ENCODE measurements around the gene VCAM1.
"Not testable (repeated sequence)": the region's sequence is repeated elsewhere in the genome, so short reads cannot be mapped to it uniquely, and the experiment has no call there.

VCAM1 gene

DNA sequence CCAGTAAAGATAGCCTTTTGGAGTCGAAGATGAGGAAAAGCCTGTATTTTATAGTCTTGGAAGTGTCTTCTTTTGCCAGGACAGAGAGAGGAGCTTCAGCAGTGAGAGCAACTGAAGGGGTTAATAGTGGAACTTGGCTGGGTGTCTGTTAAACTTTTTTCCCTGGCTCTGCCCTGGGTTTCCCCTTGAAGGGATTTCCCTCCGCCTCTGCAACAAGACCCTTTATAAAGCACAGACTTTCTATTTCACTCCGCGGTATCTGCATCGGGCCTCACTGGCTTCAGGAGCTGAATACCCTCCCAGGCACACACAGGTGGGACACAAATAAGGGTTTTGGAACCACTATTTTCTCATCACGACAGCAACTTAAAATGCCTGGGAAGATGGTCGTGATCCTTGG is at the start of gene VCAM1:
Gene VCAM1 (plus strand): TSS at position 253 of the 400 bp plus-strand sequence. CDS start 119 bp downstream, at position 372.
- no peak for DNase-seq

GRCh38 chr1:100670083-100670482 is 49.5 kb upstream of the VCAM1 start:
- no peak for DNase-seq

DNA sequence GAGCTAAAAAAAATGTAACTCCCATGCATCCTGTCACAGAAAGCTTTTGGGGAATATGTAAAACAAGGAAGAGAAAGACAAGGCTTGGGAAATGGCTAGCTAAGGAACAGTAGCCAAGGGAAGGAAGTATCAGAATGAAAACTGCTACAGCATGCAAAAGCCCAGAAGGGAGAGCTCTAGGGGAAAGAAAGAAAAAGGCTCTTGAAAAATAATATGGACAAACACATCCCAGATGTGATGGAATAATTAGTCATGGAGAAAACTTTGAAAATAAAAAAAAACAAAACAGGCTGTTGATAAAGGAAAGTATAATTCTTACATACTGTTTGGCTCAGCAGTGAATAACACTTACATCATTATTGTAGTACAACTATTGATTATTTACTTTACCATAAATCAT is 47.9 kb upstream of the VCAM1 start:
- DNase-seq, result no peak

DNA sequence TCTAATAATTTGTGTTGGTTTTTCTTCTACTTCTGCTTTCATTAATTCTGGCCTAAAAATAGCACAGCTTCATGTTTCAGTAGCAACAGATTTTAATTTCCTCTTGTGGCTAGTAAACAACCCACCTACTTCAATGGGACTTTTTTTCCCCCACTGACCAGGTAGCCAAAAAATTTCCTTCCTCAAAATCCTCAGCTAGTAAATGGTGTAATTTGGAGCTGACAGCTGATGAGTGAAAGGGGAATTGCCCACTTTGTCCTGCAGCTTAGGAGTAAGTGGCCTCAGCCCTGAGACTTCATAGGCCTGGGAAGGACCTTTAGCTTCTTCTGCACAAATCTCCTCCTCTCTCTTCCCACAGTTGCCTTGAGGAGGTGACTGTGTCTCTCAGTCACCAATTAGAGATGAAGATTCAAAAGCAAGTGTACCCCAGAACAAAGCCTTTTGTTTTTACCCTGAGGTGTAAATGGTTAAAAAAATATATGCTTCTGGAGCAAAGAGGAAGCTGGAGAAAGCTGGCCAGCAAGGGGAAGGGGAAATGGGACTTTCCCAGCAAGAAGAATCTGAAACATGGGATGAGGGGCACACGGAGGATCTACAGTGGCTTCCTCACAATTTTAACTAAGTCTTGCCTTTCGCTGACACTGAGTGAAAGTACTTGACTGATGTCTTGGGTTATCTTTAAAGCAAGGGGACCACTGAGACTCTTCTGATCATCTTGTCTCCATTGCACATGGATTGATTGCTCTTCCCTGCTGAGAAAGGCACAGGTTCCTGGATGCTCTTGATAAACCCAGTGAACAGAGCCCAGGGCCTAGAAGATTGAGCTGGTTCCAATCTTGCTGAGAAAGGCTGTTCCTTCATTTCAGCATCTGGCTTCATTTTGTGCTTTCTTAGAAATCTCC is 35.8 kb upstream of the VCAM1 start:
- DNase-seq, result no peak

DNA sequence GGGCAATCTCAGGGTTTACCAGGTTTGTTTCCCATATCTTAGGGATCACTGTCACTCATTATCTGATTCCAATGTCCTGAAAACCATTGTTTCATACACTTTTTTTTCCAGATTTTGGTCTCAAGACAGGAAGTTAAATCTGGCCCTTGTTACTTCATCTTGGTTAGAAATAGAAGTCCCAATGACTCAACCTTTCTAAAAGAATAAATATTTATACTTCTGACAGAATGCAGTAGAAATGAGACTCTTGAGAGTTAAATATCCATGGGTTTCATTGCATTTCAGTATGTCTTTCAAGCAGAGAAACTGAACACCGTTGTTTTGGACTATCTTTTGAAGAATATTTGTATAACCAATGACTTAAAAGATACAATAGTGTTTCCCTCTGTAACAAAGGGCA is 19.8 kb upstream of the VCAM1 start:
- no peak for DNase-seq

DNA sequence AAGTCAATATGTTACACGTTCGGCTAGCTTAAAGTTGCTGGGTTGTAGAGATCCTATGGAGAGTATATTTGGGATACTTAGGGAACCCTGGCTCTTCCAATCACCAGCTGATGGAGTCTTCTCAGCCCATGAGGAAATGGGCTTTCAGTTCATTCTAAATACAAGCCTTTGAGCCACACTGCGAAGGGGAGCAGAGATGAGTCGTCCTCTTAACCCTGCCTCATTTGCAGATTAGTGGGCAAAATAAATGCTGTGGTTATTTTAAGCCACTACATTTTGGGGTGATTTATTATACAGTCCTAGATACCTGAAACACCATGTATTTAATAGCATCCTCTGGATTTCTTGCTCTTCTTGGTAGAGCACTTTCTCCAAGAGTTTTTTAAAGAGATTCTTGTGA is 19.0 kb upstream of the VCAM1 start:
- no peak for DNase-seq

DNA sequence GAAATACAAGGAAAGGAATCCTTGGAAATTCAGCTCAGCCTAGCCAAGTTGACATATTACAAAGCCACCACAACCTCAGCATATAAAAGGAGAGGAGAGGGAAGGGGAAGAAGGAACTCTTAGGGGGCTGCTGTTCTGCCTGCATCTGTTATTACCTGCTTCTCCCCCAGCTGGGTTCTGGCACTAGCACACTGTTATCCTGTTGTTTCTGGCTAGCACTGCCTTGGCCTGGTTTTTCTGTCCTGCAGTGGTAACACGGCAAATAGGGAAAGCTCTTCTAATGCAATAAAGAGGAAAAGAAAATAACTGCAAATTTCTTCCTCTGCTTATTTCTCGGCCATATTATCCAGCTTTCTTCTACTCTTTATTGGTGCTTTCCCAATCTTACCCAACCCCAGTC is 16.5 kb upstream of the VCAM1 start:
- DNase-seq, result no peak

DNA sequence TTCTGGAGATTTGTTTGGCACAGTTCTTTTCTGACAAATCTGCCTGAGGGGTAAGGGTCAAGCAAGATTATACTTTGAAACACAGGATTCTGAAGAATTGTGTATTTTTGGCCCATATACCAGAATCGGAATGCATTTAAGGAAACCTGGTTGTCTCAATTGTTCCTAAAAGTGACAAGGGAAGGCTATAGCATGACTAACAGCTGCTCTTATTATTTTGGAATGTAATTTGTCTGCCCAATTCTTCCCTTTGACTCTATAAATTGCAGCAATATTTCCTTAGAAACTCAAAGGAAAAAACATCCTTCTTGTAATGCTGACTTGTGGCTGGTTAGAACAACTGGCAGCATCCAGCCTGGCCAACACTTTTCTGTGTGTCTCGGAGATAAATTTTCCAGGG is 15.8 kb upstream of the VCAM1 start:
- no peak for DNase-seq

DNA sequence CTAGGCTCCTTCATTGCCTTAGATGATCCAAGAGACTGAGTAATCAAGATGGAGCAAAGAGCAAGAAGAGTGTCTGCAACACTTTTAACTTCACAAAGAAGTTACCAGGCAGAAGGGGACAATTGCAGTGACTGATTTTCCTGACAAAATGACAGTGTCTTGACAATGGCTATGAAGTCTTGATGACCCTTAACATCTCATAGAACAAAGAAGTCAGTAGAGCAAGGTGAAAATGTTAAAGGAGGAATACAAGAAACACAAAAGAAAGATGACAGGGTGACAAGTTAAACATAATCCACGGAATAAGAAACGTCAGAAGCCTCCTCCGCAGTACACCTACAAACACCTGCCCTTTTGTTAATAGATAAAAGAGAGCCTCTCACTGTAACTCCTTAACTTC is 15.1 kb upstream of the VCAM1 start:
- DNase-seq, result no peak

- no peak for DNase-seq
Observed at GRCh38 chr1:100706296-100706695, 13.2 kb upstream of the VCAM1 start.

- no peak for DNase-seq
Observed at GRCh38 chr1:100706856-100707255, 12.7 kb upstream of the VCAM1 start.

GRCh38 chr1:100708476-100709062 is 11.0 kb upstream of the VCAM1 start:
- DNase-seq, result no peak

GRCh38 chr1:100710906-100711682 is 8.4 kb upstream of the VCAM1 start:
- no peak for DNase-seq

DNA sequence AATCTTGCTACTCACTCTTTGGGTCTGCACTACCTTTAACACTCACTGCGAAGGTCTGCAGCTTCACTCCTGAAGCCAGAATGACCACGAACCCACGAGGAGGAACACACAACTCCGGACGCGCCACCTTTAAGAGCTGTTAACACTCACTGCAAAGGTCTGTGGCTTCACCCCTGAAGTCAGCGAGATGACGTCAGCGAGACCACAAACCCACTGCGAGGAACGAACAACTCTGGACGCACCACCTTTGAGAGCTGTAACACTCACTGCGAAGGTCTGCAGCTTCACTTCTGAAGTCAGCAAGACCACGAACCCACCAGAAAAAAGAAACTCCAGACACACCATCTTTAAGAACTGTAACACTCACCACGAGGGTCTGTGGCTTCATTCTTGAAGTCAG is 6.5 kb upstream of the VCAM1 start:
- not testable (repeated sequence) for DNase-seq

DNA sequence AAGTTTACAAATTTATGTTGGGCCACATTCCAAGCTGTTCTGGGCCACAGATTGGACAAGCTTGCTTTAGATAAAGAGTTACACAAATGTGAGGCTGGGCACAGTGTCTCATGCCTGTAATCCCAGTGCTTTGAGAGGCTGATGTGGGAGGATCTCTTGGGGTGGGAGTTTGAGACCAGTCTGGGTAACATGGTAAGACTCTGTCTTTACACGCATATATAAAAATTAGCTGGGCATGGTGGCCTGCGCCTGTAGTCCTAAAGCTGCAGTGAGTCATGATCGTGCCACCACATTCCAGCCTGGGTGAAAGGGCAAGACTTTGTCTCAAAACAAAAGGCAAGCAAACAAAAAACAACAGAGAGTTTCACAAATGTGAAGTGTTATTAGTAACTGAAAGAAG is 5.9 kb upstream of the VCAM1 start:
- DNase-seq, result no peak

- DNase-seq, result no peak
Observed at GRCh38 chr1:100714599-100714998, 4.9 kb upstream of the VCAM1 start.

- DNase-seq, result no peak
Observed at GRCh38 chr1:100717218-100717617, 2.3 kb upstream of the VCAM1 start.

DNA sequence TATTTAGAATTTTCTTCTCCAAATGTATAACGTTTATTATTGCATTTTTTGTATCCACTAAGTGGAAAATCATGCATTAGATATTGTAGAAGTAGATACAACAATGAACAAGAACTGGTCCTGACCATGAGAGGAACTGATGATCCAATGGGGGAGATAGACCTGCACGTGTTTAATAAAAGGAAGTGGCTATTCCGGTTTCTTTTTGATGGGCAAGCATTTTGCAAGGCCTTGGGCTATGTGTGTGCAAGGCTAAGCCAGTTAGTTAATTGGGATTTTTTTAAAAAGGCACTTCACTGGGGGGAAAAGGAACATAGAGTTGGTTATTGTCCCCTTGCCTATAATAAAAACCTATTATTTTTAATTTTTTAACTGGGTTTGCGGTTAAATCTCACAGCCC is 961 bp upstream of the VCAM1 start:
- DNase-seq, result no peak

DNA sequence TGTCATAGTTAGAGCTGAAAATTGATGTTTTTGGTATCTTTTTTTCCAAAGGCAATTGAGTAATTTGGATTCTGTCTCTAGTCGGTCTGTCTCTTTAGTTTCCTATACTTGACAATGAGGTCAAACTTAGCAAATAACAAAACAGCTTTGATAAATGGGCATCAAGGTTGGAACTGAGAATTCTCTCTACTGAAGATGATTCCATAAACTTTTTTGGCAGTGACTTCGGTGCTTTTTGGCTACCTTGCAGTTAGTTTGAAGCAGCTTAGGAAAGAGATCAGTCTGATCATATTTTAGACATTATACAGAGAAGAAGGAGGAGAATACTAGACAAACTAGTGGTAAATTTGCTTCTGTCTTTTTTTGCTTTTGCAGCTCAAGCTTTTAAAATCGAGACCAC is 559 bp downstream of the VCAM1 start:
- no peak for DNase-seq

DNA sequence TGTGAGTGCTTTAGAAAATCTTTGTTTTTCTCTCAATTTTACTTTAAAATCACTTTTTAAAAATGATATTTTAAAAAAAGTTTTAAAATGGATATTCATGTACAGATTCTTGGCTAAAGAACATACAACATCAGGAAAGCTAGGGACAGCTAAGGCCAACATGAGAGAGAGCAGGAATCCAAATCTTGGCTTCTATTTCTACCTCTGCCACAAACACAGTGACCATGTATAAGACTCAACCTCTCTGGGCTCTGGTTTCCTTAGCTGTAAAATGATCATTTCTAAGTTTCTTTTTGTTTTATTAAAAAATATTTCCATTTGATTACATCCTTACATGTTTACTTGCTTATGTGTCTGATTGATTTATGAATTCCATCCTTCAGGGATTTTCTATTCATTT is 1.2 kb downstream of the VCAM1 start:
- DNase-seq, result no peak

DNA sequence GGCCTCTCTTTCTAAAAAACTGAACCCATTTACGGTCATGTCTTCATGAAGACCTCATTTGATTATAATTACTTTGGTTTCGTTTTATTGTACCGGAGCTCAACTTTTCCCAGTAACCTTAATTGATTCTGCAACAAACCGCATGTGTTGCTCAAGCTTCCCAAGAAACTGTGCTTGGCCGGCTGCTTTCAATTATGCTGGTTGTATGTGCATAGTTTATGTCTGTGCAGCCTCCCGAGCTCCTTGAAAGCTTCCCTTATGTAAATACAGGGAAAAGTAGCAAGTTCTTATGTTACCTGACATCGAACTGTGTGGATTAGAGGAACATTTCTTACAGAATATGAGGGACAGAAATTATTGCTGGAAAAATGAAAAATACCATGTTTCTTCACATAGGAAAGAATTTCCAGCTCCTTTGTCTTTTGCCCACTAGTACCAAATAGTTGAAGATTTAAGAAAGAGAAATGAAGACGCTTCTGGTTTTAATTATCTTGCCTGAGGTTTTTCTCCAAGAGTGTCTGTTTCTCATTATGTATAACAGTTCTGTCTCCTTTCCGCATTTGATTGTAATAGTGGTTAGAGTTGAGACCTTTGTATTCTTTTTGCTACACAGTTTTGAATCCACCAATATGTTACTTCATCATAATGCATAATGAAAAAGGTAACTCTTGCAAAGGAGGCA is 2.1 kb downstream of the VCAM1 start:
- DNase-seq, result no peak

DNA sequence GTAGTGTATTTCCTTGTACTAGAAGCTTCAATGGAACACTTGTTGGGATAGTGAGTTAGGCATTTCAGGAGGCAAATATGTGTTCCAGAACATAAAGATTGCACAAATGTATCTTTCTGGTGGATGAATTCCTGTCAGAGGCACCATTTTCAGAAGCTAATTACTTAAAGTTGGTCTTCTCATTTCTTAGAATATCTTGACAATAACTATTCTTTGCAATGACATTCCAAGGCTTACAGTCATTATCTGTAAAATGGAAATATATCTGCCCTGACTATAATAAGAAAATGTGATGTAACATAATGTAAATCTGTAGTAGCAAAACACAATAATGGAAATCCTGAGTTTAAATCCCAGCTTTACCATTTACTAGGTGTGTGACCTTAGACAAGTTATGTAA is 2.7 kb downstream of the VCAM1 start:
- DNase-seq, result no peak

DNA sequence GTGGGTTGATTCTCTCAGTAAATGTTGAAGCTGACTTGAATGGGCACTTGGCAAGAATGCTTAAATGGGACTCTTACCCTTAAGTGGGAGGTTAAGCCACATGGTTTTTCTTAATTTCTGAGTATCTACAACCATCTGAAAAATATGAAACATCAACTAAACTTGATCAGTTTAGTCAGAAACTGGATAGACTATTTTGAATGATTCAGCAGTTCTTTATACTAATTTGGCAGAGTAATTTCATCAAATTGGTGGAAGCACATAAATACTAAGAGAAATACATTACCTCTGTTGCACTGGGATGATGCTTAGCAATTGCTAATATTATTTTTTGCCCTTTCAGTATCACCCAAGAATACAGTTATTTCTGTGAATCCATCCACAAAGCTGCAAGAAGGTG is 4.7 kb downstream of the VCAM1 start:
- DNase-seq, result no peak
